HCT116 (cell line): ENCODE data around the gene CUX1. TPM values are rescaled to one million over a fixed set of nuclear protein-coding genes. Genes with fewer than 3 reads are reported as not detected.

Experiments
- ATAC-seq: fragments of 200-7000 bp; cut with Tn5 transposase; 2 replicates; pipeline ENCODE4 v1.9.1; 2020; ENCODE audit warnings: mild to moderate bottlenecking, moderate library complexity
- BruUV-seq: library from RNA; stranded (reverse); fragments of 400-500 nt; replicated peaks from 2 replicates; lab custom pipeline; 2021; lab: Mats Ljungman, UMichigan
- CTCF ChIA-PET: fragments of 300-600 bp; sonication (Branson Sonifier 250); formaldehyde crosslinking; loops from one replicate; lab custom pipeline; 2021; ENCODE audit warnings: antibody characterized with exemption; lab: Charles Lee
- POLR2A ChIA-PET: fragments of 300-600, 350-600 bp; sonication (Branson Sonifier 250); formaldehyde crosslinking; loops from one replicate; lab custom pipeline; 2021; ENCODE audit warnings: antibody characterized with exemption; lab: Charles Lee
- RAD21 ChIA-PET, 2 experiments: fragments of 300-600 bp; sonication (Branson Sonifier 250); formaldehyde crosslinking; loops; one replicate each; lab custom pipeline; 2023; ENCODE audit warnings: low total read pairs in 2 of 2; ENCODE audit not compliant: uncharacterized antibody in 2 of 2, unreplicated experiment in 2 of 2, low non-redundant PET in 1 of 2; lab: Charles Lee
- DNase-seq: peaks from one replicate; pipeline ENCODE4 v3.0.0-alpha.2; 2010; ENCODE audit warnings: low read depth, low spot score
- H2AFZ ChIP-seq: fragments of 200-600 bp; shearing (Covaris generic), sonication (generic); 2 replicates; pipeline ENCODE4 v1.6.1; 2017; ENCODE audit warnings: low read depth, mixed run types, mixed read lengths, antibody characterized with exemption, low read length; ENCODE audit not compliant: poor library complexity, severe bottlenecking
- H3K27ac ChIP-seq: 2 replicates; pipeline ENCODE4 v1.5.1; 2012; ENCODE audit warnings: low read depth, low read length
- H3K27me3 ChIP-seq: fragments of 200-600 bp; sonication (generic); 2 replicates; pipeline ENCODE4 v1.6.1; 2016; ENCODE audit warnings: mixed run types, low read length, mixed read lengths; ENCODE audit not compliant: insufficient read depth
- H3K36me3 ChIP-seq, 2 experiments: fragments of 200-500 bp in 1 of 2; fragments of 200-600 bp in 1 of 2; sonication (Bioruptor generic) in 1 of 2; sonication (generic) in 1 of 2; 2 replicates each; pipeline versions ENCODE4 v1.5.1 to v1.6.1; 2014 to 2016; ENCODE audit warnings: low read length in 2 of 2, inconsistent platforms in 1 of 2, mixed read lengths in 1 of 2, mixed run types in 1 of 2; ENCODE audit not compliant: insufficient read depth in 2 of 2, control insufficient read depth in 1 of 2
- H3K4me1 ChIP-seq, 2 experiments: fragments of 200-600 bp in 1 of 2; sonication (generic) in 1 of 2; 2 replicates each; pipeline versions ENCODE4 v1.5.1 to v1.6.1; 2012 to 2017; ENCODE audit warnings: low read length in 2 of 2, inconsistent platforms in 1 of 2, mild to moderate bottlenecking in 1 of 2, mixed read lengths in 1 of 2, mixed run types in 1 of 2, moderate library complexity in 1 of 2; ENCODE audit not compliant: insufficient read depth in 2 of 2, control insufficient read depth in 1 of 2
- H3K4me2 ChIP-seq: fragments of 200-600 bp; sonication (generic); 2 replicates; pipeline ENCODE4 v1.6.1; 2017; ENCODE audit warnings: mixed run types, low read length, mixed read lengths
- H3K4me3 ChIP-seq, 2 experiments: fragments of 200-600 bp in 1 of 2; sonication (generic) in 1 of 2; replicated peaks in 1 of 2; 2 replicates each; pipeline ENCODE4 v1.5.1; 2011 to 2016; ENCODE audit warnings: low read length in 2 of 2, control low read depth in 1 of 2, low read depth in 1 of 2, mild to moderate bottlenecking in 1 of 2, mixed read lengths in 1 of 2, mixed run types in 1 of 2
- H3K79me2 ChIP-seq: fragments of 200-600 bp; sonication (generic); 2 replicates; pipeline ENCODE4 v1.6.1; 2017; ENCODE audit warnings: mild to moderate bottlenecking, mixed run types, low read length, moderate library complexity, mixed read lengths; ENCODE audit not compliant: insufficient read depth
- H3K9ac ChIP-seq: fragments of 200-600 bp; sonication (generic); 2 replicates; pipeline ENCODE4 v1.6.1; 2016; ENCODE audit warnings: low read length, mixed read lengths
- H3K9me2 ChIP-seq: fragments of 200-600 bp; sonication (generic), shearing (Covaris generic); 2 replicates; pipeline ENCODE4 v1.6.1; 2017; ENCODE audit warnings: mixed run types, mild to moderate bottlenecking, moderate library complexity; ENCODE audit not compliant: insufficient read depth
- H3K9me3 ChIP-seq, 2 experiments: fragments of 200-500 bp in 1 of 2; fragments of 200-600 bp in 1 of 2; sonication (Bioruptor generic) in 1 of 2; sonication (generic) in 1 of 2; 2 replicates each; pipeline ENCODE4 v1.6.1; 2014 to 2017; ENCODE audit warnings: low read length in 2 of 2, mixed read lengths in 2 of 2, inconsistent platforms in 1 of 2, low read depth in 1 of 2, mild to moderate bottlenecking in 1 of 2, mixed run types in 1 of 2, moderate library complexity in 1 of 2; ENCODE audit not compliant: control insufficient read depth in 1 of 2, insufficient read depth in 1 of 2
- H4K20me1 ChIP-seq: fragments of 200-600 bp; sonication (generic), shearing (Covaris generic); 2 replicates; pipeline ENCODE4 v1.6.1; 2017; ENCODE audit warnings: mixed run types, mild to moderate bottlenecking, moderate library complexity; ENCODE audit not compliant: insufficient read depth
- ATF3 ChIP-seq: IDR thresholded peaks from 2 replicates; pipeline ENCODE4 v1.6.1; 2012
- EZH2 ChIP-seq: fragments of 200-600 bp; sonication (generic); IDR thresholded peaks from 2 replicates; pipeline ENCODE4 v1.6.1; 2017; ENCODE audit warnings: antibody characterized with exemption, mixed run types
- EZH2phosphoT487 ChIP-seq: fragments of 200-600 bp; IDR thresholded peaks from 2 replicates; pipeline ENCODE4 v1.6.1; 2018; ENCODE audit warnings: antibody characterized with exemption, borderline replicate concordance
- FOSL1 ChIP-seq: IDR thresholded peaks from 2 replicates; pipeline ENCODE4 v1.6.1; 2012; ENCODE audit warnings: low read depth
- JUND ChIP-seq: IDR thresholded peaks from 2 replicates; pipeline ENCODE4 v1.6.1; 2012
- POLR2AphosphoS5 ChIP-seq: IDR thresholded peaks from 2 replicates; pipeline ENCODE4 v1.6.1; 2011; ENCODE audit warnings: mild to moderate bottlenecking, low read depth, low read length, moderate library complexity
- RAD21 ChIP-seq: IDR thresholded peaks from 2 replicates; pipeline ENCODE4 v1.6.1; 2012; ENCODE audit warnings: low read depth, mild to moderate bottlenecking
- SIN3A ChIP-seq: IDR thresholded peaks from 2 replicates; pipeline ENCODE4 v1.6.1; 2012; ENCODE audit warnings: low read depth
- SP1 ChIP-seq: IDR thresholded peaks from 2 replicates; pipeline ENCODE4 v1.6.1; 2012; ENCODE audit warnings: low read depth
- TCF7L2 ChIP-seq: IDR thresholded peaks from 2 replicates; pipeline ENCODE4 v1.7.0; 2011; ENCODE audit warnings: borderline replicate concordance, inconsistent platforms; ENCODE audit not compliant: insufficient read depth, insufficient read length; ENCODE audit errors: extremely low read depth
- YY1 ChIP-seq: IDR thresholded peaks from 2 replicates; pipeline ENCODE4 v1.6.1; 2011; ENCODE audit warnings: low read length, low read depth, moderate library complexity, mild to moderate bottlenecking; ENCODE audit not compliant: insufficient replicate concordance; ENCODE audit errors: extremely low read depth
- ZBTB33 ChIP-seq: IDR thresholded peaks from 2 replicates; pipeline ENCODE4 v1.6.1; 2011; ENCODE audit warnings: mild to moderate bottlenecking, low read length, moderate library complexity; ENCODE audit not compliant: insufficient replicate concordance; ENCODE audit errors: extremely low read depth
- ZFX ChIP-seq: fragments of 450-650 bp; IDR thresholded peaks from 2 replicates; pipeline ENCODE4 v1.6.1; 2017
- ZNF274 ChIP-seq: fragments of 200-500 bp; sonication (Bioruptor generic); IDR thresholded peaks from 2 replicates; pipeline ENCODE4 v1.6.1; 2014; ENCODE audit warnings: mild to moderate bottlenecking, low read depth, low read length, inconsistent platforms
- intact Hi-C: fragments of 100-400 bp; cut with micrococcal nuclease; formaldehyde crosslinking; loops from 2 replicates; pipeline ENCODE4 v1.10.0; 2022
- total RNA-seq: library from RNA; stranded (reverse); gene quantifications from one replicate; pipeline ENCODE4 v1.2.1, GENCODE V29; 2021; ENCODE audit not compliant: unreplicated experiment
- TF ChIP-seq, protein P1 (sequence below): IDR thresholded peaks from 2 replicates; pipeline ENCODE4 v1.6.1; 2012

CUX1 gene
- total RNA-seq, 1 experiment from 2014 or later = 68.9 TPM

GRCh38 chr7:101927389-101927788, 110.0 kb downstream of the CUX1 start:
- Histone ChIP-seq H3K4me1 (peaks cover 31 to 51% of the 10 kb centered on the region in 2 experiments), H3K4me3 (no peak overlapping the region), H3K27ac (no peak overlapping the region), H3K27me3 (no peaks in the 10 kb centered on the region), H2AFZ (no peak overlapping the region), H3K9me3 (no peaks in the 10 kb centered on the region), H3K9me2 (no peaks in the 10 kb centered on the region), H3K36me3 (no peaks in the 10 kb centered on the region), H3K9ac (no peak overlapping the region), H3K79me2 (peaks cover 63% of the 10 kb centered on the region), H3K4me2 (no peak overlapping the region)
- ChIA-PET RAD21 (no interaction called here), POLR2A (no interaction called here), CTCF (no interaction called here)
- no peak for DNase-seq
- no TSS peak for BruUV-seq
- ATAC-seq = no peak
- intact Hi-C loops = no loop called here
- no peak for TF ChIP-seq FOSL1
- no peak for TF ChIP-seq SP1
- TF ChIP-seq ZNF274 = no peak
- TF ChIP-seq, protein P1, sequence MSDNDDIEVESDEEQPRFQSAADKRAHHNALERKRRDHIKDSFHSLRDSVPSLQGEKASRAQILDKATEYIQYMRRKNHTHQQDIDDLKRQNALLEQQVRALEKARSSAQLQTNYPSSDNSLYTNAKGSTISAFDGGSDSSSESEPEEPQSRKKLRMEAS = no peak
- no peak for TF ChIP-seq POLR2AphosphoS5
- no peak for TF ChIP-seq JUND
- no peak for TF ChIP-seq RAD21
- no peak for TF ChIP-seq ZBTB33
- TF ChIP-seq ATF3 = no peak
- no peak for TF ChIP-seq ZFX
- no peak for TF ChIP-seq TCF7L2
- no peak for TF ChIP-seq EZH2phosphoT487
- no peak for TF ChIP-seq EZH2
- TF ChIP-seq YY1 = no peak
- no peak for TF ChIP-seq SIN3A
- TF ChIP-seq, all 23 proteins: peak for 0
- H4K20me1 ChIP-seq = no peaks in the 10 kb centered on the region
